HG03175 (cell line): ENCODE results near the gene BCO2.
"Not testable (repeated sequence)": the region's sequence is repeated elsewhere in the genome, so short reads cannot be mapped to it uniquely, and the experiment has no call there.

ENCODE experiments used
- ATAC-seq: cut with Tn5 transposase; IDR thresholded peaks from one replicate; pipeline ENCODE4 v1.9.1; 2021; ENCODE audit warnings: mild to moderate bottlenecking, moderate library complexity; ENCODE audit not compliant: unreplicated experiment

The BCO2 gene

DNA sequence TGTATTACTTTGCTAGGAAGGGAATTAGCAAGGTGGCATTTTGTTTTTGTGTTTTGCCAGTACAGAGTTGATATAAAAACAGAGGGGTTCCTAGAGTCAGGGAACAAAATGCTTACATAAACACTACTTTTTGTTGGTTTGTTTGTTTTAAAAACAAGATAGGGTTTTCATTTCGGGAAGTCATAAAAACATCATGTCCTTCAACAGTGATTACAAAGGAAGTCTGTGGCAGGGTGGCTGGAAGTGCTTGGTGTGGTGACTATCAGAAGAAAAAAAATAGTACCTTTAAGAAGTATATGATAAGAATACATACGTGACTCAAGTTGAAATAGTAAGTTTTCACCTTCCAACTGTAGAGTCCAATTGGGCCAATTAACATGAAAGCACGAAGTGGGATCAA lies 10.3 kb upstream of the BCO2 start:
- no peak for ATAC-seq

GRCh38 chr11:112166562-112166961 lies 8.8 kb upstream of the BCO2 start:
- ATAC-seq = no peak

DNA sequence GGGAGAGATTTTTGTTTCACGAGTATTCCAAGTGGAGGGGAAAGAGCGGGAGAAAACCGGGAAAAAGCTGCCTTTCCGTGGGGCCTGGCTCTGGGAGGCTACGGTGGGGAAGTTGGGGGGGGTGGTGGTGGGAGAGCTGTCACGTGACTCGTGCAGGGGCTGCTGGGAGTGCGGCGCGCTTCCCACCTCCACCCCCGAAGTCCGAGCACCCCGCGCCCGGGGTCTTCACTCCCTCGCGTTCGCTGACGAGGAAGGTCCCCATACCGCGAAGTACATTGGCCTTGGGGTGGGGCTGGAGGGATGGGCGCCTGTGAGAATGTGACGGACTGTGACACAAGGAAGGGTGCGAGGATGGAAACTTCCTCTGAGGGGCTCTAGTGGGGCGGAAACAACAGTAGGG lies 8.2 kb upstream of the BCO2 start, which contains the start of gene TEX12:
TEX12 (plus strand) TSS at position 228 of the 400 bp plus-strand sequence. CDS start 1,897 bp downstream, outside the sequence.
- ATAC-seq = no peak

DNA sequence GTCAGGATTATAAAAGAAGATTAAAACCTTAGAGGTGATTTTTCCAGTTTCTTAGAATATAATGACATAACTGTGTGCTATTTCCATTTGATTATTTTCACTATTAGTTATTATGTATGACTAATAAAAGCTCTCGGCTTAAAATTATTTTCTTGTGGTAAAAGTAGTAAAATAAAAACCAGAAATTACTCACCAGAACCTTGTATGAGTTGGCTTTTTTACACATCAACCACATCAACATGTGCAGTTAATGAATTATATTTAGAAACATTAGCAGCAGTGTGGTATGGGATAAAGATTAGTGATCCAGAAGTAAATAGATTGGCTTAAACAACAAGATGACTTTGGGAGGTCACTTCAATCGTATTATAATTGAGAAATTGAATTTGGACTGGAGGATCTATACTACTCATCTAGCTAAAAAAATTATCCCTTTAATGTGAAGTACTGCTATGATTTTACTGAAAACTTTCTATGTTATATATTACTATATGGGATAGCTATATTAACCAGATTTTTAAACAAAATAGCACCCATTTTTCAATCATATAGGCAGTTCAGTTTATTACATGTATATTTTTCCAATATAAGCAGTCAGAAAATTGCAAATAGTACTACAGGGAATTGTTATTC lies 2.8 kb upstream of the BCO2 start:
- ATAC-seq = peak; percentile 69

DNA sequence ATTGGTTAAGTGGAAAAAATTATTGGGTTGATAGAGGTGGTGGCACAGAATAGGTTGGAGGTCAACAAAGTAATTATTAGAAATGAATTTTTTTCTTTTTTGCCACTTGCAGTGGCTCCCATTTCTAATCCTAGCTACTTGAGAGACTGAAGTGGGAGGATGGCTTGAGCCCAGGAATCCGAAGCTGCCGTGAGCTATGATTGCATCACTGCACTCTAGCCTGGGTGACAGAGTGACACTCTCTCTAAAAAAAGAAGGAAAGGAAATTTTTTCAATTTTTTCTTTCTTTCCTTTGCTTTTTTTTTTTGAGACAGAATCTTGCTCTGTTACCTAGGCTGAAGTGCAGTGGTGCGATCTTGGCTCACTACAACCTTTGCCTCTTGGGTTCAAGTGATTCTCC lies 2.2 kb upstream of the BCO2 start:
- ATAC-seq = no peak

DNA sequence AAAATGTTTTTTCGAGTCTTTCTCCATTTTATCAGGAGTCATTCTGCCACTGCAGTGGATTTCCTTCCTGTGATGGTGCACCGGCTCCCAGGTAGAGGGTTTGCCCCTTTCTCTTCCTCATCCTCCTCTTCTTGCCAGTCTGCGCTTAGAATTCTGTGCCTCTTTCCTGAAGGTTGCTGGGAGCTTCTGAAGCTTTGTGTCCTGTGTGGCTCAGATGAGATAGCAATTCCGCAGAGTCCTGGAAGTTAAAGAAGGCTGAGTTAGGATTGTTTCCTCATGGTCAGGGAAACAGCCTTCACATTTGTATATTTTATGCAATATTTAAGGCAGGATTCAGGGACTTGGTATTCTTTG lies 264 bp downstream of the BCO2 start:
- ATAC-seq = no peak

GRCh38 chr11:112176077-112176476 lies 765 bp downstream of the BCO2 start:
- ATAC-seq = no peak

DNA sequence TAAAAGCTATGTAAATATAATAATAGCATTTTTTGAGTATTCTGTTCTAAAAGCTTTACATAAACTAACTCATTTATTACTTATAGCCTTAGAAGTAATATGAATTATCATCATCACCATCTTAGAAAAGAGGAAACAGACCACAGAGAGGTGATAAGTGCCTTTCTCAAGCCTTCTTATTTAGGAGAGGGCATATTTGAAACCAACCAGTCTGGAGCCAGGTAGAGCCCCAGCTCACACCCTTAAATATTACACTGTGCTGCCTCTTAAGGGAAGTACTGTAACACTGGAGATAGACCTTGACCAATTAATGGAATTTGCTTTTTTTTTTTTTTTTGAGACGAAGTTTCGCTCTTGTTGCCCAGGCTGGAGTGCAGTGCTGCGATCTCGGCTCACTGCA lies 2.3 kb downstream of the BCO2 start:
- no peak for ATAC-seq

- no peak for ATAC-seq
Observed at GRCh38 chr11:112178428-112178827, 3.1 kb downstream of the BCO2 start.

DNA sequence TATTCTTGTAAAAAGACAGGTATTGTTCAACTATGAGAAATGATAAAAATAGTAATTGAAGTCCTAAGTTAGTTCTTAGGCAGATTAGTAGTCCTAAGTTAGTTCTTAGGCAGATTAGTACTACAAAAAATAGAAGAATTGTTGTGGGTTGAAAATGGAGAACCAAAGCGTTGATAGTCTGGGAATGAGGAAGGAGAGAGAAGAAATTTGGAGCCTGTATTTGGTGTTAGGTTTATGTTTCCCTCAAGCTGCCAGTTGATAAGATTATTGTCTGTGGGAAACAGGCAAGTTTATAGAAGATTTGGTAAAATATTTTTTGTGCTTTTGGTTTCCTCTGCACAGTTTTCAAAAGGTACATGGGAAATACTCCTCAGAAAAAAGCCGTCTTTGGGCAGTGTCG lies 3.6 kb downstream of the BCO2 start:
- no peak for ATAC-seq

- ATAC-seq = peak; percentile 61
Observed at GRCh38 chr11:112179601-112180000, 4.3 kb downstream of the BCO2 start.

GRCh38 chr11:112182867-112183266 lies 7.6 kb downstream of the BCO2 start:
- no peak for ATAC-seq

- no peak for ATAC-seq
Observed at GRCh38 chr11:112185883-112186282, 10.6 kb downstream of the BCO2 start.

- ATAC-seq = no peak
Observed at GRCh38 chr11:112186304-112186703, 11.0 kb downstream of the BCO2 start.

- ATAC-seq = not testable (repeated sequence)
Observed at GRCh38 chr11:112195113-112195512, 19.8 kb downstream of the BCO2 start.

GRCh38 chr11:112195951-112196351 lies 20.6 kb downstream of the BCO2 start:
- ATAC-seq = no peak

GRCh38 chr11:112196519-112197087 lies 21.3 kb downstream of the BCO2 start:
- no peak for ATAC-seq

DNA sequence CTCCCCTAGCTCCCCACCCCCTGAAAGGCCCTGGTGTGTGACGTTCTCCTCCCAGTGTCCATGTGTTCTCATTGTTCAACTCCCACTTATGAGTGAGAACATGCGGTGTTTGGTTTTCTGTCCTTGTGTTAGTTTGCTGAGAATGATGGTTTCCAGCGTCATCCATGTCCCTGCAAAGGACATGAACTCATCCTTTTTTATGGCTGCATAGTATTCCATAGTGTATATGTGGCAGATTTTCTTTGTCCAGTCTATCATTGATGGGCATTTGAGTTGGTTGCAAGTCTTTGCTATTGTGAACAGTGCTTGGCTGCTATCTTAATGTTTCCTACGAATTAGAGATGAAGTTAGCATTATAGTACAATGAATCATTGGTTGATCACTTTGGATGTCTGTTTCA lies 23.8 kb downstream of the BCO2 start:
- not testable (repeated sequence) for ATAC-seq

DNA sequence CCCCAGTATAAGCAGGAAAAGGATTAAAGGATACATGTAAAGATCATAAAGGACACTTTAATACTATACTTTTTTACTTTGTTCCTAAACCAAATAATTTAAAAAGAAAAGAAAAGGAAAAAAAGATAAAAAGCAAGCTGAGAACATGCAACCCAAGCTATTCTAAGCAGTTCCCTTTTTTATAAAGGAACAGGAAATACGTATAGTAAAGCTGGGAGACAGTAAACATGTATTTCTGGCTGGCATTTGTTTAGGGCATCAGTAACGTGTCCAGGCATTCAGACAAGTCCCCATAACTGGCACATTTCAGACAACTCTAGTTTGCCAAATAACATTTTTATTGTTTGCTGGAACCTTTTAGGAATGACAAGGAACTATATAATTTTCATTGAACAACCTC lies 24.9 kb downstream of the BCO2 start:
- ATAC-seq = no peak

DNA sequence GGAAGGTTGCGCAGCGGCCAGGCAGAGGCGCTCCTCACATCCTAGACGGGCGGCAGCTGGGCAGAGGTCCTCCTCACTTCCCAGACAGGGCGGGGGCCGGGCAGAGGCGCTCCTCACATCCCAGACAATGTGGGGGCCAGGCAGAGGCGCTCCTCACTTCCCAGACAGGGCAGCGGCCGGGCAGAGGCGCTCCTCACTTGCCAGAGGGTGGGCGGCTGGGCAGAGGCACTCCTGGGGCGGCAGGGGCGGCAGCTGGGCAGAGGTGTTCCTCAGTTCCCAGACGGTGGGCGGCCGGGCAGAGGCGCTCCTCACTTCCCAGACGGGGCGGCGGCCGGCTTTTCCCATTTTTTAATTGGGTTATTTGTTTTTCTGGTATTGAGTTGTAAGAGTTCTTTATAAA lies 30.8 kb downstream of the BCO2 start:
- ATAC-seq = no peak

GRCh38 chr11:112210890-112211289 lies 35.6 kb downstream of the BCO2 start:
- ATAC-seq = no peak

GRCh38 chr11:112211536-112211935 lies 36.2 kb downstream of the BCO2 start:
- no peak for ATAC-seq

- ATAC-seq = no peak
Observed at GRCh38 chr11:112212290-112212689, 37.0 kb downstream of the BCO2 start.
